ENCODE results near the gene PLEKHG4B. TPM values are rescaled to one million over a fixed set of nuclear protein-coding genes. Genes with fewer than 3 reads are reported as not detected.

The PLEKHG4B gene
- total RNA-seq, 1 experiment from 2014 or later = 0.28 TPM

DNA sequence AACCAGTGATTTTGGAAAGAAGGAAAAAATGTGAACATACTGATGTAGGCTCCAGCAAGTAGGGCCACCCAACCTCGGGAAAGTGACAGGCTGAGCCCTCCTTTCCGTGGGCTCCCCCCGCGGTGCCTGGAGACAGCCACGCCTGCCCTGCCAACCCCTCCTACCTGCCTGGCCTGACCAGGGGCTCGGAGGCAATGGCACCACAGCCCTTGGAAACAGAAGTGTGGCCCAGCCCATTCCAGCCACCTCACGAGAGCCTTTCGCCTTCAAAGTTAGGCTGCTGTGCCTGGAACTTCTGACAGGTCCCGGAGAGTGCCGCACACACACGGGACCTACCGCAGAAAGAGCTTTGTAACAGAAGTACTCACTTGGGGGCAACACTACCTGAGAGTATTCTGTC lies 49.8 kb downstream of the PLEKHG4B start:
- Histone ChIP-seq H3K36me3 (ENCODE audit: insufficient read depth, low read length, poor library complexity, severe bottlenecking) (no peaks in the 10 kb centered on the region), H3K9me3 (ENCODE audit: low read depth, low read length, poor library complexity, severe bottlenecking) (no peaks in the 10 kb centered on the region), H3K27ac (ENCODE audit: low read depth, low read length, poor library complexity, severe bottlenecking) (no peak overlapping the region), H3K4me1 (ENCODE audit: insufficient read depth, low read length, poor library complexity, severe bottlenecking) (no peaks in the 10 kb centered on the region), H3K4me3 (ENCODE audit: low read depth, low read length, poor library complexity, severe bottlenecking) (no peak overlapping the region), H3K27me3 (replicated peaks; ENCODE audit: insufficient read depth, low read depth, low read length, poor library complexity) (no peaks in the 10 kb centered on the region)
- TF ChIP-seq EZH2 (IDR thresholded peaks at IDR 0.05; ENCODE audit: borderline replicate concordance, low read depth, low read length, poor library complexity, severe bottlenecking) = no peak
- TF ChIP-seq, protein P1, sequence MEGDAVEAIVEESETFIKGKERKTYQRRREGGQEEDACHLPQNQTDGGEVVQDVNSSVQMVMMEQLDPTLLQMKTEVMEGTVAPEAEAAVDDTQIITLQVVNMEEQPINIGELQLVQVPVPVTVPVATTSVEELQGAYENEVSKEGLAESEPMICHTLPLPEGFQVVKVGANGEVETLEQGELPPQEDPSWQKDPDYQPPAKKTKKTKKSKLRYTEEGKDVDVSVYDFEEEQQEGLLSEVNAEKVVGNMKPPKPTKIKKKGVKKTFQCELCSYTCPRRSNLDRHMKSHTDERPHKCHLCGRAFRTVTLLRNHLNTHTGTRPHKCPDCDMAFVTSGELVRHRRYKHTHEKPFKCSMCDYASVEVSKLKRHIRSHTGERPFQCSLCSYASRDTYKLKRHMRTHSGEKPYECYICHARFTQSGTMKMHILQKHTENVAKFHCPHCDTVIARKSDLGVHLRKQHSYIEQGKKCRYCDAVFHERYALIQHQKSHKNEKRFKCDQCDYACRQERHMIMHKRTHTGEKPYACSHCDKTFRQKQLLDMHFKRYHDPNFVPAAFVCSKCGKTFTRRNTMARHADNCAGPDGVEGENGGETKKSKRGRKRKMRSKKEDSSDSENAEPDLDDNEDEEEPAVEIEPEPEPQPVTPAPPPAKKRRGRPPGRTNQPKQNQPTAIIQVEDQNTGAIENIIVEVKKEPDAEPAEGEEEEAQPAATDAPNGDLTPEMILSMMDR (conservative IDR thresholded peaks at IDR 0.05; ENCODE audit: low read depth, low read length) = no peak
- POLR2A ChIA-PET (ENCODE audit: low non-redundant PET) = no interaction called here
- no TSS peak for BruUV-seq (replicated peaks)
- intact Hi-C loops (cut with micrococcal nuclease; ENCODE audit: unreplicated experiment) = no loop called here
- CTCF ChIA-PET = no interaction called here
- no peak for DNase-seq (ENCODE audit: low spot score)

DNA sequence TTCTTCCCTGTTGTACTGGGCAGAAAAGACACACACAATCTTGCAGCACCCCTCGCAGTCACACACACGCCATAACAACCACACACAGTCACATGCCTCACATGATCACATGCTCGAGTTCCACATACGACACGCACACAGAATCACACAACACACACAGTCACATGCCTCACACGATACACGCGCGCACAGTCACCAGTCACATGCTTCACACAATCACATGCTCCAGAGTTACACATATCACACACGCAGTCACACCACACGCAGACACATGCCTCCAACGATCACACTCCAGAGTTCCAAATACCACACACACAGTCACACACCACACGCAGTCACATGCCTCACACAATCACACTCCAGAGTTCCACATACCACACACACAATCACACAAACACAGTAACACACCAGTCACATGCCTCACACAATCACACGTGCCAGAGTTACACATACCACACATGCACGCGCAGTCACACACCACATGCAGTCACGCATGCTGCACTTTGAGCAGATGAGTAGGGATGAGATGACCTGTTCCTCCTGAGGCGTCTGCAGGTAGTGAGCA lies 50.4 kb downstream of the PLEKHG4B start:
- Histone ChIP-seq H3K27ac (ENCODE audit: low read depth, low read length, poor library complexity, severe bottlenecking) (no peak overlapping the region), H3K27me3 (replicated peaks; ENCODE audit: insufficient read depth, low read depth, low read length, poor library complexity) (no peaks in the 10 kb centered on the region), H3K36me3 (ENCODE audit: insufficient read depth, low read length, poor library complexity, severe bottlenecking) (no peaks in the 10 kb centered on the region), H3K4me3 (ENCODE audit: low read depth, low read length, poor library complexity, severe bottlenecking) (no peak overlapping the region), H3K9me3 (ENCODE audit: low read depth, low read length, poor library complexity, severe bottlenecking) (peaks cover 2% of the 10 kb centered on the region), H3K4me1 (ENCODE audit: insufficient read depth, low read length, poor library complexity, severe bottlenecking) (no peaks in the 10 kb centered on the region)
- TF ChIP-seq EZH2 (IDR thresholded peaks at IDR 0.05; ENCODE audit: borderline replicate concordance, low read depth, low read length, poor library complexity, severe bottlenecking) = no peak
- TF ChIP-seq, protein P1 (conservative IDR thresholded peaks at IDR 0.05; ENCODE audit: low read depth, low read length) = no peak
- no TSS peak for BruUV-seq (replicated peaks)
- DNase-seq (ENCODE audit: low spot score) = no peak
- POLR2A ChIA-PET (ENCODE audit: low non-redundant PET) = no interaction called here
- intact Hi-C loops (cut with micrococcal nuclease; ENCODE audit: unreplicated experiment) = no loop called here
- CTCF ChIA-PET = no interaction called here

DNA sequence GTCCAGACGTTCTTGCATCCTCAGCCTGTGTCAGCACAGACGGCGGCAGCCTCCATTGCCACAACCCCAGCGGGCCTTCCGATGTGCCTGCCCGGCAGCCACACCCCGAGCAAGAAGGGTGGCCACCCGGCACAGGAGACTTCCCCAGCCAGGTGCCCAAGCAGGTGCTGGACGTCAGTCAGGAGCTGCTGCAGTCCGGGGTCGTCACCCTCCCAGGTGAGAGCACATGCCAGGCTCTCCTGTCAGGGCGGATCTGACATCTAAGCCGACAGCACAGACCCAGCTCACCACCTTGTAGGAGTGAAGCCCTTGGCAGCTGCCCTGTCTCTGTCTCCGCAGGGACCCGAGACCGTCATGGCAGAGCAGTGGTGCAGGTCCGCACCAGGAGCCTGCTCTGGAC lies 51.1 kb downstream of the PLEKHG4B start:
- no TSS peak for BruUV-seq (replicated peaks)
- CTCF ChIA-PET = no interaction called here

More for the DNA sequence above, 51.1 kb downstream of the PLEKHG4B start:
- no peaks in the 10 kb centered on the region for H3K36me3 ChIP-seq (ENCODE audit: insufficient read depth, low read length, poor library complexity, severe bottlenecking)
- DNase-seq (ENCODE audit: low spot score) = no peak
- no peak overlapping the region for H3K4me3 ChIP-seq (ENCODE audit: low read depth, low read length, poor library complexity, severe bottlenecking)
- POLR2A ChIA-PET (ENCODE audit: low non-redundant PET) = no interaction called here
- TF ChIP-seq EZH2 (IDR thresholded peaks at IDR 0.05; ENCODE audit: borderline replicate concordance, low read depth, low read length, poor library complexity, severe bottlenecking) = no peak
- TF ChIP-seq, protein P1 (conservative IDR thresholded peaks at IDR 0.05; ENCODE audit: low read depth, low read length) = no peak
- H3K27me3 ChIP-seq (replicated peaks; ENCODE audit: insufficient read depth, low read depth, low read length, poor library complexity) = no peaks in the 10 kb centered on the region
- intact Hi-C loops (cut with micrococcal nuclease; ENCODE audit: unreplicated experiment) = no loop called here
- peaks cover 10% of the 10 kb centered on the region for H3K9me3 ChIP-seq (ENCODE audit: low read depth, low read length, poor library complexity, severe bottlenecking)
- H3K27ac ChIP-seq (ENCODE audit: low read depth, low read length, poor library complexity, severe bottlenecking) = no peak overlapping the region
- H3K4me1 ChIP-seq (ENCODE audit: insufficient read depth, low read length, poor library complexity, severe bottlenecking) = no peaks in the 10 kb centered on the region

All from A673 (cell line).